ENCODE results near the gene KRT37. TPM values are rescaled to one million over a fixed set of nuclear protein-coding genes. Genes with fewer than 3 reads are reported as not detected.

KRT37 gene
- total and polyA plus RNA-seq, 9 of the 15 experiments (the other 6 are each of a cell fraction or from before 2014, with no cell fraction given), result not detected

GRCh38 chr17:41437254-41437653, 12.9 kb upstream of the KRT37 start:
- H2AFZ ChIP-seq (ENCODE audit: low read depth, low read length), result no peak overlapping the region
- no peaks in the 10 kb centered on the region for H3K79me2 ChIP-seq (ENCODE audit: control insufficient read depth, insufficient read depth, low read length)
- intact Hi-C loops (cut with micrococcal nuclease) (no loop called here), in situ Hi-C loops (cut with MboI) (no loop called here)
- DNase-seq (ENCODE audit: extremely low read depth in 1 of 4, low spot score in 3 of 4), result no peak
- no peak overlapping the region for H3K4me3 ChIP-seq
- no peaks in the 10 kb centered on the region for H3K9me1 ChIP-seq (ENCODE audit: control insufficient read depth, insufficient read depth, low read length)
- 0% methylated on average over 7 of the region's 7 CpGs for WGBS (ENCODE audit: insufficient coverage, low coverage, missing lambda C conversion rate)
- ChIA-PET CTCF (ENCODE audit: low intra/inter-chr PET ratio) (no interaction called here), POLR2A (interaction anchor here (0.7 kb wide), 1 partner anchor 586 kb away, joined by 3 read pairs; no protein-coding TSS in a partner anchor)
- no peak overlapping the region for H3K27ac ChIP-seq (ENCODE audit: extremely low read depth, low read depth, low read length)
- H3K9me3 ChIP-seq (replicated peaks; ENCODE audit: control insufficient read depth, insufficient read depth, low read depth, low read length), result no peaks in the 10 kb centered on the region
- ATAC-seq, result no peak
- H3K4me1 ChIP-seq (replicated peaks in 1 of 2; ENCODE audit: control insufficient read depth in 2 of 2, insufficient read depth in 2 of 2, low read length in 2 of 2), result no peaks in the 10 kb centered on the region
- no peak overlapping the region for H3K4me2 ChIP-seq (ENCODE audit: insufficient read depth, low read length)
- no peaks in the 10 kb centered on the region for H3K36me3 ChIP-seq (ENCODE audit: control insufficient read depth, insufficient read depth, low read length)
- H3K27me3 ChIP-seq (ENCODE audit: control insufficient read depth in 2 of 2, insufficient read depth in 2 of 2, low read length in 2 of 2), result peaks cover 4 to 43% of the 10 kb centered on the region in 2 experiments; a peak in 4 of 5 replicates
- no peak overlapping the region for H3K9ac ChIP-seq (ENCODE audit: insufficient read depth in 1 of 2, low read depth in 2 of 2, low read length in 2 of 2)
- no TSS peak for BruUV-seq (replicated peaks)
- FAIRE-seq, result no peak
- no peaks in the 10 kb centered on the region for H4K20me1 ChIP-seq (replicated peaks; ENCODE audit: control insufficient read depth, insufficient read depth, low read length)
- TF ChIP-seq KAT8 (IDR thresholded peaks at IDR 0.05; ENCODE audit: low read depth) (no peak), C11orf30 (IDR thresholded peaks at IDR 0.05; ENCODE audit: low read depth) (no peak), ZNF766 (CRISPR knock-in tag; conservative IDR thresholded peaks at IDR 0.05) (no peak), ZBTB40 (IDR thresholded peaks at IDR 0.05) (no peak), ZBTB40 (CRISPR knock-in tag; IDR thresholded peaks at IDR 0.05) (no peak), NR4A1 (CRISPR knock-in tag; IDR thresholded peaks at IDR 0.05) (no peak), NR4A1 (tag; IDR thresholded peaks at IDR 0.05) (no peak), TSC22D4 (tag; IDR thresholded peaks at IDR 0.05) (no peak)

Data from K562 (cell line).